ENCODE data around the gene PTDSS2. TPM values are rescaled to one million over a fixed set of nuclear protein-coding genes. Genes with fewer than 3 reads are reported as not detected.

PTDSS2 gene
- total RNA-seq, 4 donors from 2014 or later = 23.9 to 58.3 (median 30.2) TPM

DNA sequence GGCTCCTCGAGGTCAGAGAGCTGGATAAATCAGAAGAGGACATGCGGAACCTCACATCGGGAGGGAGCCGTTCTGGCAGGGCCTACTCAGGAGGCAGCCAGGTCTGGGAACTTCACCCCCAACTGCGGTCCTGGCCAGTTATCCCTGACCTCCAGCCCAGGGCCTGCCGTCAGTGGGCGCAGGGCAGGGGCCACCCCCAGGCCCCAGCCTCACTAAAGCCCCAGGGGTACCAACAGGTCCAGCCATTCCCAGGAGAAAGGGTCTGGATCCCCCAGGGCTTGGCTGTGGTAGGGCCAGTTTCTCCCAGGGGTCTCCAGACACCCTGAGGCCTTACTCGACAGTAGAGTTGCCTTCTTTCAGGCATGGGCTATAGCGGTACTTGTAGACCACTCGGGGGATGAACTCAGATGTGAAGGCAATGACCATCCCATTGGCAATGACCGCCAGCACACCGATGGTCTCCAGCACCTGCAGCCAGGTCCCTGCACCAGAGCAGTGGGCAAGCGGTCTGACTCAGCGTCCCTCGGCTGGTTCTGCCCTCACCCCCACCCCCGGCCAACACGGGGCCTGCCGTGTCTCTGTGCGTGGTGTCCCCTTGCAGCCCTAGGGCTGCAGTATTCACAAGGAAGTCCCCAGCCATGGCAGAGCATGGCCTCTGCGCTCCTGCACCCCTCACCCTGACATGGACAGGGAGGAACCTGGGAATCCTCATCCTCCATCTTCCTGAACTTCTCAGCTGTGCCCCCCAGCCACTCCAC, 30.7 kb upstream of the PTDSS2 start:
- H3K27ac ChIP-seq (replicated peaks in 1 of 4) = no peak overlapping the region
- DNase-seq (ENCODE audit: extremely low spot score) = no peak
- H3K4me3 ChIP-seq = no peak overlapping the region
- H3K4me1 ChIP-seq = peaks cover 9 to 31% (median 26%) of the 10 kb centered on the region in 4 donors
- peaks cover 0 to 91% (median 43%) of the 10 kb centered on the region in 4 donors for H3K27me3 ChIP-seq
- intact Hi-C loops (cut with DNase I) = no loop called here
- H3K36me3 ChIP-seq = no peaks in the 10 kb centered on the region
- TF ChIP-seq EP300 (IDR thresholded peaks at IDR 0.05) = no peak
- no peak for TF ChIP-seq POLR2A (IDR thresholded peaks at IDR 0.05; ENCODE audit: low read depth)
- TF ChIP-seq POLR2AphosphoS5 (IDR thresholded peaks at IDR 0.05) = no peak
- TF ChIP-seq, protein P1, sequence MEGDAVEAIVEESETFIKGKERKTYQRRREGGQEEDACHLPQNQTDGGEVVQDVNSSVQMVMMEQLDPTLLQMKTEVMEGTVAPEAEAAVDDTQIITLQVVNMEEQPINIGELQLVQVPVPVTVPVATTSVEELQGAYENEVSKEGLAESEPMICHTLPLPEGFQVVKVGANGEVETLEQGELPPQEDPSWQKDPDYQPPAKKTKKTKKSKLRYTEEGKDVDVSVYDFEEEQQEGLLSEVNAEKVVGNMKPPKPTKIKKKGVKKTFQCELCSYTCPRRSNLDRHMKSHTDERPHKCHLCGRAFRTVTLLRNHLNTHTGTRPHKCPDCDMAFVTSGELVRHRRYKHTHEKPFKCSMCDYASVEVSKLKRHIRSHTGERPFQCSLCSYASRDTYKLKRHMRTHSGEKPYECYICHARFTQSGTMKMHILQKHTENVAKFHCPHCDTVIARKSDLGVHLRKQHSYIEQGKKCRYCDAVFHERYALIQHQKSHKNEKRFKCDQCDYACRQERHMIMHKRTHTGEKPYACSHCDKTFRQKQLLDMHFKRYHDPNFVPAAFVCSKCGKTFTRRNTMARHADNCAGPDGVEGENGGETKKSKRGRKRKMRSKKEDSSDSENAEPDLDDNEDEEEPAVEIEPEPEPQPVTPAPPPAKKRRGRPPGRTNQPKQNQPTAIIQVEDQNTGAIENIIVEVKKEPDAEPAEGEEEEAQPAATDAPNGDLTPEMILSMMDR (IDR thresholded peaks at IDR 0.05) = no peak
- WGBS = 82% methylated on average over 12 of the region's 20 CpGs
- H3K9me3 ChIP-seq = no peaks in the 10 kb centered on the region

DNA sequence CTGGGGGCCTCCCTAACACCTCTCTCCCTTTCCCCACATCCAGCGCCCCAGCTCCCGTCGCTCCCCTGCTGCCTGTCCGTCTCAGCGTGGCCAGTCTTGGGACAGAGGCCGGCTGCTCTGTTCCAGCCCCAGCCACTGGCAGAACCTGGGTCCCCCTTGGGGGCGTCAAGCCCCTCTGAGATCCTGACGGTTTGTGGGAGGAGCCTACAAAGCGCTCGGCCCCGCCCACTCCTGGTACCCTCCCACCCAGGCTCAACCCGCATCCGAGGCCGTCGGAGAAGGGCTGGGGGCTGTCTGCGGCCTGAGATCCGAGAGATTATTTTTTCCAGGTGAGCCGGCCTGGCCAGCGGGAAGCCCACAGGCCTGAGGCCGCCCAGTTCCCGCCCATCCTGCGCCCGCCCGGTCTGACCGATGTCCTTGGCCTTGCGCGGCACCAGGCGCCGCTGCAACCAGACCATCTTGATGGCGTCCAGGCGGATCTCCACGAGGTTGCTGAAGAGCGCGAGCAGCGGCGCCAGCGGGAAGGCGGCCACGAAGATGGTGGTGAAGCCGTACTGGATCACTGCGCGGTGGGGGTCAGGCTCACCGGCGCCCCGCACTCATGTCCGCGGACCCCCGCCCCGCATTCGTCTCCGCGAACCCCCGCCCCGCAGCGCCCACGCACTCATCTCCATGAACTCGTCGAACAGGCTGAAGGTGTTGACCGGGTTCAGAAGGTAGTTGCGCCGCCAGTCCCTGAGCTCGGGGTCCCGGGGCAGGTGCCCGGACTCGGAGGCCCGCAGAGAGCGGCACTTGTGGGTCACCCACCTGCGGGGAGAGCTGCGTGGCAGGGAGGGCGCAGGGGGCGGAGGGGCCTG, 29.8 kb upstream of the PTDSS2 start:
- peaks cover 0 to 87% (median 42%) of the 10 kb centered on the region in 4 donors for H3K27me3 ChIP-seq
- H3K36me3 ChIP-seq = no peaks in the 10 kb centered on the region
- peaks cover 9 to 31% (median 25%) of the 10 kb centered on the region in 4 donors for H3K4me1 ChIP-seq
- no peak for DNase-seq (ENCODE audit: extremely low spot score)
- 50% methylated on average over 18 of the region's 71 CpGs for WGBS
- H3K27ac ChIP-seq (replicated peaks in 1 of 4) = no peak overlapping the region
- H3K9me3 ChIP-seq = no peaks in the 10 kb centered on the region
- H3K4me3 ChIP-seq = no peak overlapping the region
- intact Hi-C loops (cut with DNase I) = no loop called here
- TF ChIP-seq, protein P1 (IDR thresholded peaks at IDR 0.05) = no peak
- TF ChIP-seq EP300 (IDR thresholded peaks at IDR 0.05) (no peak), POLR2AphosphoS5 (IDR thresholded peaks at IDR 0.05) (no peak), POLR2A (IDR thresholded peaks at IDR 0.05; ENCODE audit: low read depth) (no peak)

DNA sequence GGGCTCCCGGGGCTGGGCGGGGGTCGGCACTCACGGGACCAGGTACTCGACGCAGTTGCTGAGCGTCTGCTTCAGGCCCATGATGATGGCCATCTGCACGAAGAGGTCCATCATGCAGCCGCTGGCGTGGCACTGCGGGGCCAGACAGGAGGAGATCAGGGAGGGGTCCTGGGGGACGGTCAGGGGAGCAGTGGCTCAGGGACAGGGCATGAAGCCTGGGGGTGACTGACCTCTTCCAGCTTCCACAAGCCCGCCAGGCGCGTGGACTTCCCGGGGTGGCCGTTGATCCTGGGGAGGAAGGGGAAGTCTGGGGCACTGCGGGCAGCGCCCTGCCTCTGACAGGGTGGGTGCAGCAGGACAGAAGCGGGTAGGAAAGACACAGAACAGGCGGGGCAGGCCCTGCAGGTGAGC, 29.2 kb upstream of the PTDSS2 start:
- H3K36me3 ChIP-seq = no peaks in the 10 kb centered on the region
- H3K27me3 ChIP-seq = peaks cover 0 to 84% (median 37%) of the 10 kb centered on the region in 4 donors
- no peak overlapping the region for H3K27ac ChIP-seq (replicated peaks in 1 of 4)
- TF ChIP-seq EP300 (IDR thresholded peaks at IDR 0.05) (no peak), POLR2AphosphoS5 (IDR thresholded peaks at IDR 0.05) (no peak), POLR2A (IDR thresholded peaks at IDR 0.05; ENCODE audit: low read depth) (no peak)
- TF ChIP-seq, protein P1 (IDR thresholded peaks at IDR 0.05) = no peak
- no peaks in the 10 kb centered on the region for H3K9me3 ChIP-seq
- intact Hi-C loops (cut with DNase I) = no loop called here
- 91% methylated on average over 9 of the region's 21 CpGs for WGBS
- no peak for DNase-seq (ENCODE audit: extremely low spot score)
- H3K4me3 ChIP-seq = no peak overlapping the region
- peaks cover 9 to 25% (median 21%) of the 10 kb centered on the region in 4 donors for H3K4me1 ChIP-seq

DNA sequence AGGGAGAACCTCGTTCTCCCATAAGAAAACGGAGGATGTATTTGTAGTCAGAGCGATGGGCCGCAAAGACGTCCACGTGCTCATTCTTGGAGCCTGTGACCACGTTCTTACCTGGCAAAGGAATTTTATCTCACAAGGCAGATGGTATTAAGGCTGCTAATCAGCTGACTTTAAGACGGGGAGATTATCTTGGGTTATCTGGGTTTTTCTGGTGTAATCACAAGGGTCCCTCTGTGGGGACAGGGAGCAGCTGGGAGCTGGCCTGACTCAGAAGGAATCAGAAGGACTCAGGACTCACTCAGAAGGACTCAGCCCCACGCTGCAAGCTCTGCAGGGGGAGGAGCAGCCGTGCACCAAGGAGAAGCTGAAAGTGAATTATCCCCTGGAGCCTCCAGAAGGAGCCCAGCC, 27.8 kb upstream of the PTDSS2 start:
- WGBS = 75% methylated on average over 10 of the region's 10 CpGs
- DNase-seq (ENCODE audit: extremely low spot score) = no peak
- peaks cover 0 to 11% (median 7%) of the 10 kb centered on the region in 4 donors for H3K4me1 ChIP-seq
- no peaks in the 10 kb centered on the region for H3K9me3 ChIP-seq
- TF ChIP-seq, protein P1 (IDR thresholded peaks at IDR 0.05) = no peak
- TF ChIP-seq EP300 (IDR thresholded peaks at IDR 0.05) = no peak
- H3K27me3 ChIP-seq = peaks cover 0 to 84% (median 26%) of the 10 kb centered on the region in 4 donors
- H3K36me3 ChIP-seq = no peaks in the 10 kb centered on the region
- no peak overlapping the region for H3K4me3 ChIP-seq
- no peak overlapping the region for H3K27ac ChIP-seq (replicated peaks in 1 of 4)
- intact Hi-C loops (cut with DNase I) = no loop called here
